H1 (cell line): ENCODE data around the gene IGSF9B. TPM values are rescaled to one million over a fixed set of nuclear protein-coding genes. Genes with fewer than 3 reads are reported as not detected.

Source experiments
- CTCF ChIA-PET: fragments of 300-600 bp; sonication (Branson Sonifier 250); formaldehyde crosslinking; loops from one replicate; lab custom pipeline; 2021; ENCODE audit not compliant: partially characterized antibody; lab: Charles Lee
- POLR2A ChIA-PET: fragments of 300-600 bp; sonication (Branson Sonifier 250); formaldehyde crosslinking; loops from one replicate; lab custom pipeline; 2021; ENCODE audit warnings: inconsistent platforms; ENCODE audit not compliant: partially characterized antibody; lab: Charles Lee
- DNase-seq, 2 experiments: peaks; one replicate each; pipeline versions ENCODE4 v3.0.0 to v3.0.0-alpha.2; 2010 to 2022; ENCODE audit warnings: low spot score in 2 of 2, low read depth in 1 of 2, mixed read lengths in 1 of 2
- FAIRE-seq: peaks from 2 replicates; lab custom pipeline; 2011; peaks lifted over from hg19 to GRCh38; lab: Jason Lieb, UNC
- H2AFZ ChIP-seq: 2 replicates; pipeline ENCODE4 v1.8.1; 2012; ENCODE audit warnings: low read length, inconsistent platforms
- H2AK5ac ChIP-seq: 2 replicates; pipeline ENCODE4 v1.6.1; 2013; ENCODE audit warnings: low read depth, low read length
- H2BK120ac ChIP-seq: replicated peaks from 2 replicates; pipeline ENCODE3; 2013; ENCODE audit warnings: low read depth, low read length, inconsistent platforms
- H2BK12ac ChIP-seq: 2 replicates; pipeline ENCODE4 v1.6.1; 2013; ENCODE audit warnings: low read depth, low read length
- H2BK15ac ChIP-seq: 2 replicates; pipeline ENCODE4 v1.6.1; 2013; ENCODE audit warnings: low read length
- H2BK20ac ChIP-seq: 2 replicates; pipeline ENCODE4 v1.6.1; 2013; ENCODE audit warnings: low read length
- H2BK5ac ChIP-seq: 2 replicates; pipeline ENCODE4 v1.6.1; 2013; ENCODE audit warnings: low read depth, low read length
- H3K14ac ChIP-seq: 2 replicates; pipeline ENCODE4 v1.6.1; 2013; ENCODE audit warnings: inconsistent platforms; ENCODE audit not compliant: insufficient read length
- H3K18ac ChIP-seq: 2 replicates; pipeline ENCODE4 v1.6.1; 2013; ENCODE audit warnings: low read length; ENCODE audit errors: extremely low read depth
- H3K23ac ChIP-seq: 2 replicates; pipeline ENCODE4 v1.6.1; 2013; ENCODE audit warnings: inconsistent platforms; ENCODE audit not compliant: insufficient read length
- H3K23me2 ChIP-seq: 2 replicates; pipeline ENCODE4 v1.6.1; 2013; ENCODE audit warnings: low read depth, low read length
- H3K27ac ChIP-seq: 2 replicates; pipeline ENCODE4 v1.6.1; 2011; ENCODE audit warnings: low read depth, low read length, inconsistent platforms
- H3K27me3 ChIP-seq, 4 experiments: replicated peaks in 1 of 4; 1 replicate in 1 of 4; 2 replicates in 3 of 4; pipeline versions ENCODE4 v1.6.1 to v1.8.1; 2011 to 2013; ENCODE audit warnings: low read length in 3 of 4, mild to moderate bottlenecking in 3 of 4, inconsistent platforms in 2 of 4, mixed read lengths in 2 of 4, moderate library complexity in 1 of 4; ENCODE audit not compliant: control insufficient read depth in 3 of 4, insufficient read depth in 3 of 4; ENCODE audit errors: extremely low read depth in 1 of 4
- H3K36me3 ChIP-seq, 4 experiments: 2 replicates each; pipeline versions ENCODE4 v1.6.1 to v1.8.1; 2011 to 2013; ENCODE audit warnings: mild to moderate bottlenecking in 4 of 4, low read length in 3 of 4, moderate library complexity in 2 of 4, control low read depth in 1 of 4, inconsistent platforms in 1 of 4; ENCODE audit not compliant: insufficient read depth in 4 of 4, control insufficient read depth in 2 of 4
- H3K4ac ChIP-seq: replicated peaks from 2 replicates; pipeline ENCODE3; 2013; ENCODE audit warnings: low read length, low read depth, mixed read lengths, inconsistent platforms; ENCODE audit not compliant: insufficient read length
- H3K4me1 ChIP-seq, 4 experiments: replicated peaks in 1 of 4; 1 replicate in 1 of 4; 2 replicates in 3 of 4; pipeline versions ENCODE4 v1.6.1 to v1.8.1; 2011 to 2013; ENCODE audit warnings: low read length in 3 of 4, inconsistent platforms in 2 of 4, mixed read lengths in 1 of 4; ENCODE audit not compliant: insufficient read depth in 4 of 4, control insufficient read depth in 3 of 4
- H3K4me2 ChIP-seq, 2 experiments: 2 replicates each; pipeline versions ENCODE4 v1.6.1 to v1.8.1; 2011 to 2013; ENCODE audit warnings: low read depth in 2 of 2, low read length in 2 of 2, control low read depth in 1 of 2, inconsistent platforms in 1 of 2, mild to moderate bottlenecking in 1 of 2; ENCODE audit not compliant: insufficient read depth in 1 of 2
- H3K4me3 ChIP-seq, 4 experiments: fragments of 200-600, 300-600 bp in 1 of 4; sonication (generic), shearing (Covaris generic), sonication (Bioruptor Twin) in 1 of 4; 2 replicates each; pipeline versions ENCODE4 v1.5.1 to v1.8.1; 2011 to 2016; ENCODE audit warnings: low read length in 4 of 4, low read depth in 3 of 4, control low read depth in 2 of 4, inconsistent platforms in 2 of 4, mild to moderate bottlenecking in 2 of 4, mixed read lengths in 1 of 4, moderate library complexity in 1 of 4; ENCODE audit not compliant: insufficient read depth in 2 of 4; ENCODE audit errors: extremely low read depth in 1 of 4
- H3K56ac ChIP-seq: replicated peaks from 2 replicates; pipeline ENCODE3; 2013; ENCODE audit warnings: low read depth, mild to moderate bottlenecking, mixed read lengths, low read length, inconsistent platforms; ENCODE audit not compliant: insufficient read length
- H3K79me1 ChIP-seq: 2 replicates; pipeline ENCODE4 v1.6.1; 2013; ENCODE audit warnings: low read depth, low read length, control low read depth
- H3K79me2 ChIP-seq, 2 experiments: 2 replicates each; pipeline versions ENCODE4 v1.6.1 to v1.8.1; 2012 to 2013; ENCODE audit warnings: low read length in 2 of 2, mild to moderate bottlenecking in 2 of 2, inconsistent platforms in 1 of 2; ENCODE audit not compliant: insufficient read depth in 2 of 2, control insufficient read depth in 1 of 2
- H3K9ac ChIP-seq, 4 experiments: replicated peaks in 1 of 4; 1 replicate in 1 of 4; 2 replicates in 3 of 4; pipeline versions ENCODE4 v1.6.1 to v1.8.1; 2011 to 2013; ENCODE audit warnings: low read depth in 3 of 4, low read length in 3 of 4, control low read depth in 2 of 4, mild to moderate bottlenecking in 2 of 4, moderate library complexity in 2 of 4, inconsistent platforms in 1 of 4; ENCODE audit errors: extremely low read depth in 1 of 4
- H3K9me3 ChIP-seq, 2 experiments: 2 replicates each; pipeline versions ENCODE4 v1.6.1 to v1.8.1; 2012 to 2013; ENCODE audit warnings: mild to moderate bottlenecking in 2 of 2, moderate library complexity in 2 of 2, control low read depth in 1 of 2, inconsistent platforms in 1 of 2, low read depth in 1 of 2, low read length in 1 of 2, mixed read lengths in 1 of 2; ENCODE audit not compliant: insufficient read depth in 2 of 2
- H4K20me1 ChIP-seq, 2 experiments: replicated peaks in 1 of 2; 2 replicates each; pipeline versions ENCODE3 to v1.8.1; 2011 to 2013; ENCODE audit warnings: inconsistent platforms in 2 of 2, low read length in 2 of 2, mild to moderate bottlenecking in 1 of 2; ENCODE audit not compliant: insufficient read depth in 2 of 2, control insufficient read depth in 1 of 2
- H4K5ac ChIP-seq: 2 replicates; pipeline ENCODE4 v1.6.1; 2013; ENCODE audit warnings: low read length, low read depth, mixed read lengths, inconsistent platforms; ENCODE audit not compliant: insufficient read length
- H4K8ac ChIP-seq: 2 replicates; pipeline ENCODE4 v1.8.0; 2013; ENCODE audit warnings: mild to moderate bottlenecking, moderate library complexity, low read length, inconsistent platforms; ENCODE audit not compliant: insufficient read depth; ENCODE audit errors: extremely low read depth
- H4K91ac ChIP-seq: replicated peaks from 2 replicates; pipeline ENCODE3; 2013; ENCODE audit warnings: low read length, mixed read lengths, inconsistent platforms; ENCODE audit not compliant: insufficient read length
- KDM5A ChIP-seq: fragments of 200-600 bp; IDR thresholded peaks from 2 replicates; pipeline ENCODE4 v1.7.1; 2012; ENCODE audit warnings: mild to moderate bottlenecking, low read length, inconsistent platforms, mixed read lengths
- WGBS, 2 experiments: shearing (Covaris generic) in 1 of 2; methylation state at CpG; one replicate each; pipeline versions ENCODE4 v1.1.6 to v1.1.7; 2013 to 2015; ENCODE audit warnings: low lambda C conversion rate in 2 of 2, mixed read lengths in 2 of 2, inconsistent platforms in 1 of 2, low coverage in 1 of 2, missing lambda C conversion rate in 1 of 2; ENCODE audit not compliant: insufficient replicate concordance in 2 of 2, insufficient coverage in 1 of 2, insufficient read length in 1 of 2; ENCODE audit errors: extremely low coverage in 1 of 2, missing lambda C conversion rate in 1 of 2; 5-methylcytosine and 5-hydroxymethylcytosine counted together
- polyA plus RNA-seq, 7 experiments: library from polyadenylated mRNA; depleted of rRNA in 3 of 7; stranded (reverse) in 5 of 7; unstranded in 2 of 7; fragments of >200 nt in 5 of 7; fragments of 200-250 nt in 2 of 7; gene quantifications; 1 replicate in 5 of 7; 2 replicates in 1 of 7; 4 replicates in 1 of 7; pipeline versions ENCODE4 v1.2.1 to v1.2.3, GENCODE V29; 2011 to 2013; ENCODE audit warnings: missing spikeins in 2 of 7, mixed read lengths in 2 of 7
- total RNA-seq: library from RNA; stranded (reverse); fragmentation: NEBNext Ultra II Directional; extraction: Animal tissue kit (Norgen Biotek cat#: 25700); gene quantifications from 2 replicates; pipeline ENCODE4 v1.2.1, GENCODE V29; 2021

Gene IGSF9B
- total and polyA plus RNA-seq, 2 of the 8 experiments (the other 6 are each of a cell fraction or from before 2014, with no cell fraction given), result 16.5 to 49.2 TPM

GRCh38 chr11:133920109-133920990 lies 36.4 kb downstream of the IGSF9B start:
- H3K18ac ChIP-seq, result no peak overlapping the region
- H3K27ac ChIP-seq, result no peak overlapping the region
- no peak for TF ChIP-seq KDM5A
- H3K27me3 ChIP-seq, result no peaks in the 10 kb centered on the region
- no peak overlapping the region; a peak in 1 of 4 replicates for H3K4me2 ChIP-seq
- H3K79me1 ChIP-seq, result peaks cover 9% of the 10 kb centered on the region
- H3K4me3 ChIP-seq, result no peak overlapping the region
- peaks cover 2% of the 10 kb centered on the region; the same call in 1 of the 2 replicates for H3K23me2 ChIP-seq
- no peak overlapping the region for H4K91ac ChIP-seq
- H3K14ac ChIP-seq, result no peak overlapping the region
- FAIRE-seq (no peak), DNase-seq (no peak)
- H3K56ac ChIP-seq, result no peak overlapping the region
- no peak overlapping the region for H2BK15ac ChIP-seq
- H2BK120ac ChIP-seq, result no peak overlapping the region
- H2AFZ ChIP-seq, result no peak overlapping the region
- no peaks in the 10 kb centered on the region for H3K9me3 ChIP-seq
- no peak overlapping the region for H2BK12ac ChIP-seq
- no peak overlapping the region for H2BK20ac ChIP-seq
- H3K23ac ChIP-seq, result no peak overlapping the region
- H3K79me2 ChIP-seq, result no peaks in the 10 kb centered on the region
- peak overlapping the region; percentile 3; the same call in 1 of the 2 replicates for H4K8ac ChIP-seq
- H3K9ac ChIP-seq, result no peak overlapping the region
- H2BK5ac ChIP-seq, result no peak overlapping the region
- ChIA-PET CTCF (interaction anchor here (2.8 to 3.9 kb wide), 3 partner anchors 8 to 11 kb away, joined by 12 to 17 read pairs (median 15); no protein-coding TSS in a partner anchor), POLR2A (interaction anchor here (0.6 to 1.3 kb wide), 5 partner anchors 18 to 255 kb away, joined by 3 to 4 read pairs (median 3); no protein-coding TSS in a partner anchor)
- peaks cover 0 to 17% (median 4%) of the 10 kb centered on the region in 4 experiments; a peak in 6 of 7 replicates for H3K4me1 ChIP-seq
- H3K4ac ChIP-seq, result no peak overlapping the region
- H3K36me3 ChIP-seq, result peaks cover 7 to 32% (median 20%) of the 10 kb centered on the region in 4 experiments; a peak in 7 of 8 replicates
- H4K20me1 ChIP-seq, result peaks cover 0 to 2% of the 10 kb centered on the region in 2 experiments
- H4K5ac ChIP-seq, result no peak overlapping the region
- 96% methylated on average over 27 of the region's 47 CpGs; no CpG with 5 or more reads in 1 of the 2 experiments for WGBS, 2 experiments
- no peak overlapping the region for H2AK5ac ChIP-seq
